Measurements from ENCODE around the gene UPB1. TPM values are rescaled to one million over a fixed set of nuclear protein-coding genes. Genes with fewer than 3 reads are reported as not detected.

Gene UPB1
- total RNA-seq, 4 donors from 2014 or later = 0.80 TPM; not detected in 3

DNA sequence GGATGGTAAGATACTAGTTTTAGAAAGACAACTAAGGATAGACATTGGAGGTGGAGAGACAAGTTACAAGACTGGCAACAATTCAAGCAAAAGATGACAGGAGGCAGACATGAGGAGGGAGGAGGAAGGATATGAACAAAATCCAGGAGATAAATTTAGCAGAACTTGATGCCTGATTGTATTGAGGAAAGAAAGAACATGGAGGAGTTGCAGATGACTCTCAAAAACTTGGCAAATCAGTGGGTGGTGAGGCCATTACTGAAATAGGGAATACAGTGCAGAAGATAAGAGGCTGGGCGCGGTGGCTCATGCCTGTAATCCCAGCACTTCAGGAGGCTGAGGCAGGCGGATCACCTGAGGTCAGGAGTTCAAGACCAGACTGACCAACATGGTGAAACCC is 2.7 kb upstream of the UPB1 start:
- no peak overlapping the region for H3K27ac ChIP-seq
- H3K36me3 ChIP-seq = no peaks in the 10 kb centered on the region
- DNase-seq = no peak
- TF ChIP-seq POLR2A (IDR thresholded peaks at IDR 0.05) (no peak), CTCF (IDR thresholded peaks at IDR 0.05) (no peak)
- H3K4me1 ChIP-seq = peaks cover 0 to 11% (median 0%) of the 10 kb centered on the region in 4 donors
- peaks cover 0 to 8% of the 10 kb centered on the region in 2 donors for H3K27me3 ChIP-seq
- H3K4me3 ChIP-seq = no peak overlapping the region
- no peaks in the 10 kb centered on the region for H3K9me3 ChIP-seq

GRCh38 chr22:24494167-24494527 is 985 bp upstream of the UPB1 start:
- H3K36me3 ChIP-seq = no peaks in the 10 kb centered on the region
- no peak overlapping the region for H3K27ac ChIP-seq
- no peaks in the 10 kb centered on the region for H3K9me3 ChIP-seq
- H3K4me3 ChIP-seq = peak overlapping the region in 2 of 4 donors; percentile 33 to 53
- H3K27me3 ChIP-seq = peaks cover 0 to 8% of the 10 kb centered on the region in 2 donors
- no peak for TF ChIP-seq CTCF (IDR thresholded peaks at IDR 0.05)
- TF ChIP-seq POLR2A (IDR thresholded peaks at IDR 0.05) = no peak
- DNase-seq = no peak
- H3K4me1 ChIP-seq = peaks cover 0 to 11% (median 0%) of the 10 kb centered on the region in 4 donors

- H3K9me3 ChIP-seq = no peaks in the 10 kb centered on the region
- H3K27me3 ChIP-seq = peaks cover 0 to 8% of the 10 kb centered on the region in 2 donors
- no peaks in the 10 kb centered on the region for H3K36me3 ChIP-seq
- TF ChIP-seq CTCF (IDR thresholded peaks at IDR 0.05) (no peak), POLR2A (IDR thresholded peaks at IDR 0.05) (no peak)
- H3K4me1 ChIP-seq = peaks cover 0 to 11% (median 0%) of the 10 kb centered on the region in 4 donors
- H3K27ac ChIP-seq = no peak overlapping the region
- no peak overlapping the region for H3K4me3 ChIP-seq
- DNase-seq = no peak
Measured at GRCh38 chr22:24495365-24495675, 188 bp downstream of the UPB1 start.

GRCh38 chr22:24496234-24496633 is 1.1 kb downstream of the UPB1 start:
- no peak for DNase-seq

GRCh38 chr22:24496661-24497060 is 1.5 kb downstream of the UPB1 start:
- DNase-seq = no peak
- TF ChIP-seq CTCF (IDR thresholded peaks at IDR 0.05) (no peak), POLR2A (IDR thresholded peaks at IDR 0.05) (no peak)
- H3K9me3 ChIP-seq = no peaks in the 10 kb centered on the region

More at GRCh38 chr22:24496234-24496633, 1.1 kb downstream of the UPB1 start:
- Histone ChIP-seq H3K4me1 (peaks cover 0 to 11% (median 0%) of the 10 kb centered on the region in 4 donors), H3K27me3 (peaks cover 0 to 8% of the 10 kb centered on the region in 2 donors), H3K9me3 (no peaks in the 10 kb centered on the region), H3K4me3 (no peak overlapping the region), H3K36me3 (no peaks in the 10 kb centered on the region), H3K27ac (no peak overlapping the region)
- TF ChIP-seq POLR2A (IDR thresholded peaks at IDR 0.05) = no peak
- no peak for TF ChIP-seq CTCF (IDR thresholded peaks at IDR 0.05)

GRCh38 chr22:24497841-24498258 is 2.7 kb downstream of the UPB1 start:
- H3K4me3 ChIP-seq = no peak overlapping the region
- no peak for DNase-seq
- H3K27me3 ChIP-seq = peaks cover 0 to 8% of the 10 kb centered on the region in 2 donors
- TF ChIP-seq POLR2A (IDR thresholded peaks at IDR 0.05) (no peak), CTCF (IDR thresholded peaks at IDR 0.05) (no peak)
- H3K36me3 ChIP-seq = no peaks in the 10 kb centered on the region
- H3K27ac ChIP-seq = no peak overlapping the region
- H3K4me1 ChIP-seq = peaks cover 0 to 11% (median 0%) of the 10 kb centered on the region in 4 donors
- no peaks in the 10 kb centered on the region for H3K9me3 ChIP-seq

More at GRCh38 chr22:24496661-24497060, 1.5 kb downstream of the UPB1 start:
- Histone ChIP-seq H3K4me3 (no peak overlapping the region), H3K4me1 (peaks cover 0 to 11% (median 0%) of the 10 kb centered on the region in 4 donors), H3K36me3 (no peaks in the 10 kb centered on the region), H3K27ac (no peak overlapping the region), H3K27me3 (peaks cover 0 to 8% of the 10 kb centered on the region in 2 donors)

Data from Peyer's patch (tissue), 4 donors.